ENCODE measurements around the gene WDR70. TPM values are rescaled to one million over a fixed set of nuclear protein-coding genes. Genes with fewer than 3 reads are reported as not detected.

WDR70 gene
- total and polyA plus RNA-seq, 2 of the 8 experiments (the other 6 are each of a cell fraction or from before 2014, with no cell fraction given): 10.6 to 37.4 TPM

- ChIA-PET POLR2A (ENCODE audit: partially characterized antibody) (no interaction called here), CTCF (ENCODE audit: partially characterized antibody) (interaction anchor here (0.8 kb wide), 1 partner anchor 833 kb away, joined by 3 read pairs; no protein-coding TSS in a partner anchor)
- WGBS, 2 experiments (ENCODE audit: extremely low coverage in 1 of 2, insufficient coverage in 1 of 2, insufficient read length in 1 of 2, insufficient replicate concordance in 2 of 2, low coverage in 1 of 2, low lambda C conversion rate in 2 of 2, missing lambda C conversion rate in 1 of 2): 100% methylated on average over 2 of the region's 2 CpGs; no CpG with 5 or more reads in 1 of the 2 experiments
- no peak for TF ChIP-seq CREB1 (IDR thresholded peaks at IDR 0.05)
- TF ChIP-seq ATF3 (IDR thresholded peaks at IDR 0.05; ENCODE audit: insufficient read depth, low read depth, low read length): no peak
- no peak for TF ChIP-seq RBBP5 (IDR thresholded peaks at IDR 0.05; ENCODE audit: borderline replicate concordance, low read depth, low read length)
- no peak for TF ChIP-seq FOSL1 (IDR thresholded peaks at IDR 0.05; ENCODE audit: insufficient read depth, low read depth, low read length)
- TF ChIP-seq KDM4A (IDR thresholded peaks at IDR 0.05; ENCODE audit: low read depth, low read length, severe bottlenecking): no peak
- TF ChIP-seq RXRA (IDR thresholded peaks at IDR 0.05; ENCODE audit: insufficient read depth, low read depth, low read length): no peak
- no peak for TF ChIP-seq USF2 (IDR thresholded peaks at IDR 0.05; ENCODE audit: low read length)
- Histone ChIP-seq H2BK12ac (ENCODE audit: low read depth, low read length) (no peak overlapping the region), H3K27ac (ENCODE audit: low read depth, low read length) (no peak overlapping the region), H4K8ac (ENCODE audit: extremely low read depth, insufficient read depth, low read length) (no peak overlapping the region), H3K27me3 (replicated peaks in 1 of 4; ENCODE audit: control insufficient read depth in 3 of 4, extremely low read depth in 1 of 4, insufficient read depth in 3 of 4, low read length in 3 of 4) (no peaks in the 10 kb centered on the region), H3K9ac (replicated peaks in 1 of 4; ENCODE audit: extremely low read depth in 1 of 4, low read depth in 3 of 4, low read length in 3 of 4) (no peak overlapping the region), H3K18ac (ENCODE audit: extremely low read depth, low read length) (no peak overlapping the region), H3K79me1 (ENCODE audit: low read depth, low read length) (no peaks in the 10 kb centered on the region), H3K9me3 (ENCODE audit: insufficient read depth in 2 of 2, low read depth in 1 of 2, low read length in 1 of 2) (no peaks in the 10 kb centered on the region), H4K91ac (replicated peaks; ENCODE audit: insufficient read length, low read length) (no peak overlapping the region), H2BK5ac (ENCODE audit: low read depth, low read length) (no peak overlapping the region), H3K14ac (ENCODE audit: insufficient read length) (no peak overlapping the region), H3K4me1 (replicated peaks in 1 of 4; ENCODE audit: control insufficient read depth in 3 of 4, insufficient read depth in 4 of 4, low read length in 3 of 4) (no peaks in the 10 kb centered on the region), H4K20me1 (replicated peaks in 1 of 2; ENCODE audit: control insufficient read depth in 1 of 2, insufficient read depth in 2 of 2, low read length in 2 of 2) (no peaks in the 10 kb centered on the region), H2BK120ac (replicated peaks; ENCODE audit: low read depth, low read length) (no peak overlapping the region), H3K4me2 (ENCODE audit: insufficient read depth in 1 of 2, low read depth in 2 of 2, low read length in 2 of 2) (no peak overlapping the region), H4K5ac (ENCODE audit: insufficient read length, low read depth, low read length) (no peak overlapping the region), H3K4me3 (ENCODE audit: extremely low read depth in 1 of 4, insufficient read depth in 2 of 4, low read depth in 3 of 4, low read length in 4 of 4) (no peak overlapping the region), H3K23ac (ENCODE audit: insufficient read length) (no peak overlapping the region), H3K4ac (replicated peaks; ENCODE audit: insufficient read length, low read depth, low read length) (no peak overlapping the region), H3K56ac (replicated peaks; ENCODE audit: insufficient read length, low read depth, low read length) (no peak overlapping the region), H2BK20ac (ENCODE audit: low read length) (no peak overlapping the region), H2BK15ac (ENCODE audit: low read length) (no peak overlapping the region), H2AFZ (ENCODE audit: low read length) (no peak overlapping the region), H3K23me2 (ENCODE audit: low read depth, low read length) (no peaks in the 10 kb centered on the region), H3K36me3 (ENCODE audit: control insufficient read depth in 2 of 4, insufficient read depth in 4 of 4, low read length in 3 of 4) (no peaks in the 10 kb centered on the region), H3K79me2 (ENCODE audit: control insufficient read depth in 1 of 2, insufficient read depth in 2 of 2, low read length in 2 of 2) (no peaks in the 10 kb centered on the region), H2AK5ac (ENCODE audit: low read depth, low read length) (no peak overlapping the region)
- DNase-seq (ENCODE audit: low read depth in 1 of 2, low spot score in 2 of 2) (no peak), FAIRE-seq (no peak)
Observed at GRCh38 chr5:37606632-37607248, 227.6 kb downstream of the WDR70 start.
